Testis (tissue), 3 donors: Measurements from ENCODE around the gene PFKFB3. TPM values are rescaled to one million over a fixed set of nuclear protein-coding genes. Genes with fewer than 3 reads are reported as not detected.

Source experiments
- DNase-seq: peaks from one replicate; pipeline ENCODE4 v3.0.0-alpha.2; 2019
- H3K27ac ChIP-seq, 2 donors: fragments of 200-600 bp; sonication (generic); one replicate each; pipeline ENCODE4 v1.5.1; 2019
- H3K27me3 ChIP-seq: fragments of 200-600 bp; sonication (generic); one replicate; pipeline ENCODE4 v1.5.1; 2019
- H3K36me3 ChIP-seq: fragments of 200-600 bp; sonication (generic); one replicate; pipeline ENCODE4 v1.5.1; 2017; ENCODE audit warnings: low read depth; ENCODE audit errors: missing control alignments
- H3K4me1 ChIP-seq: fragments of 200-600 bp; sonication (generic); one replicate; pipeline ENCODE4 v1.5.1; 2019
- H3K4me3 ChIP-seq, 2 donors: fragments of 200-600 bp; sonication (generic); one replicate each; pipeline ENCODE4 v1.5.1; 2017 to 2019
- H3K9me3 ChIP-seq: fragments of 200-600 bp; sonication (generic); one replicate; pipeline ENCODE4 v1.5.1; 2017
- POLR2A ChIP-seq: fragments of 450-650 bp; IDR thresholded peaks from one replicate; pipeline ENCODE4 v1.6.1; 2017; ENCODE audit warnings: antibody characterized with exemption, mild to moderate bottlenecking, moderate library complexity
- WGBS, 2 donors: methylation state at CpG; one replicate each; pipeline ENCODE4 v1.1.5; 2018; 5-methylcytosine and 5-hydroxymethylcytosine counted together
- intact Hi-C: fragments of 100-400 bp; cut with DNase I; formaldehyde crosslinking; loops from one replicate; pipeline ENCODE4 v1.15.1; 2023; ENCODE audit warnings: low total_unique reads
- polyA plus RNA-seq: library from polyadenylated mRNA; stranded (reverse); fragments of 350-450 nt; fragmentation: Illumina TruSeq; extraction: RNeasy Lipid Tissue Mini Kit (QIAGEN cat#74804); gene quantifications from one replicate; pipeline ENCODE4 v1.2.3, GENCODE V29; 2014; ENCODE audit warnings: low read depth, low replicate concordance; ENCODE audit not compliant: insufficient read depth
- total RNA-seq, 2 donors: library from RNA; depleted of rRNA; stranded (reverse); fragments of >200 nt; gene quantifications; one replicate each; pipeline ENCODE4 v1.2.3, GENCODE V29; 2016
- TF ChIP-seq, protein P1 (sequence below), 3 experiments: fragments of 450-650 bp in 2 of 3; fragments of 200-600 bp in 1 of 3; sonication (generic) in 1 of 3; IDR thresholded peaks; one replicate each; pipeline ENCODE4 v1.5.1; 2016 to 2019; ENCODE audit warnings: antibody characterized with exemption in 3 of 3, mild to moderate bottlenecking in 2 of 3, moderate library complexity in 1 of 3

PFKFB3 gene
- total and polyA plus RNA-seq, 3 donors from 2014 or later: 31.7 to 65.3 (median 53.9) TPM

DNA sequence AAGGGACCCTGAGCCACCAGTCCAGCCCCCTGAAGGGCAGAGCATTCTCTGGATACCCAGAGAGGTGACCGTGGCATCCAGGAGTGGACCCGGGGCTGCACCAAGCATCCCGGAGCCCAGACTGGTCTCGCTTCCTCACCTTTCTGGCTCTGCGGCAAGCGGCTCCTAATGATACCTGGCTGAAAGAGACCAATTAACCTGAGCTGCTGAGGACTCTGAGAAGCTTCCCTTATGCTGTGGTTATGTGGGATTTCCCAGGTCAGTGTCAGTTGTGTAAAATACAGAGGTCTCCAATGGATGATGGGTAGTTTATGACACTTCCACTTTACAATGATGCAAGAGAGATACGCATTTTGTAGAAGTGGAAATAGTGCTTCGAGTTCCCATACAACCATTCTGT is 51.5 kb downstream of the PFKFB3 start:
- H3K36me3 ChIP-seq: no peaks in the 10 kb centered on the region
- DNase-seq: no peak
- H3K4me3 ChIP-seq: no peak overlapping the region
- H3K27ac ChIP-seq: no peak overlapping the region
- H3K27me3 ChIP-seq: no peaks in the 10 kb centered on the region
- intact Hi-C loops: no loop called here
- TF ChIP-seq POLR2A: no peak
- TF ChIP-seq, protein P1, sequence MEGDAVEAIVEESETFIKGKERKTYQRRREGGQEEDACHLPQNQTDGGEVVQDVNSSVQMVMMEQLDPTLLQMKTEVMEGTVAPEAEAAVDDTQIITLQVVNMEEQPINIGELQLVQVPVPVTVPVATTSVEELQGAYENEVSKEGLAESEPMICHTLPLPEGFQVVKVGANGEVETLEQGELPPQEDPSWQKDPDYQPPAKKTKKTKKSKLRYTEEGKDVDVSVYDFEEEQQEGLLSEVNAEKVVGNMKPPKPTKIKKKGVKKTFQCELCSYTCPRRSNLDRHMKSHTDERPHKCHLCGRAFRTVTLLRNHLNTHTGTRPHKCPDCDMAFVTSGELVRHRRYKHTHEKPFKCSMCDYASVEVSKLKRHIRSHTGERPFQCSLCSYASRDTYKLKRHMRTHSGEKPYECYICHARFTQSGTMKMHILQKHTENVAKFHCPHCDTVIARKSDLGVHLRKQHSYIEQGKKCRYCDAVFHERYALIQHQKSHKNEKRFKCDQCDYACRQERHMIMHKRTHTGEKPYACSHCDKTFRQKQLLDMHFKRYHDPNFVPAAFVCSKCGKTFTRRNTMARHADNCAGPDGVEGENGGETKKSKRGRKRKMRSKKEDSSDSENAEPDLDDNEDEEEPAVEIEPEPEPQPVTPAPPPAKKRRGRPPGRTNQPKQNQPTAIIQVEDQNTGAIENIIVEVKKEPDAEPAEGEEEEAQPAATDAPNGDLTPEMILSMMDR (IDR thresholded peaks at IDR 0.05): no peak
- H3K4me1 ChIP-seq: no peaks in the 10 kb centered on the region
- WGBS, 2 donors: 89 to 92% methylated on average over 8 of the region's 8 CpGs
- no peaks in the 10 kb centered on the region for H3K9me3 ChIP-seq

DNA sequence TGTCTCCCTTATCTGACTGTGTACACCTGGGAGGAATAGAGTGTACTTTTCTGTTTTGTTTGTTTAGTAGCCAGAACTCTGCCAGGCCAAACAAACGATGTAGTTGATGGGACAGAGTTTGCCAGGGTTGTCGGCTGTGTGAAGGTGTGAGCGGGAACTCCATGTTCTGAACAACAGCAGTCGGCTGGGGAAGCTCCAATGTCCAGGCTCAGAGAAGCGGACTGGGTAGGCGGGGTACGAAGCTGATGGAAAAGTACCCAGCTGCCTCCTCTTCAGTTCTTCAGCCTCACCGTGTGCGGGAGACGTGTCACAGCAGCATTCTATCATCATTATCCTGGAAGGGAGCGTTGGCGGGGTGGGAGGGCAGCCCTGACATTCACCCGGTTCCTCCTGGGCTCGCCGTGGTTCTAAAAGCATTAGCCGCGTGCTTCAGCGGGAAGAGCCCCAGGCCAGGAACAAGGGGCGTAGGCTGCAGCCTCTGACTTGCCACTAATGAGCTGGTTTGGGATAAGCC is 52.9 kb downstream of the PFKFB3 start:
- no peaks in the 10 kb centered on the region for H3K27me3 ChIP-seq
- no peaks in the 10 kb centered on the region for H3K9me3 ChIP-seq
- peak; percentile 34 for DNase-seq
- H3K4me3 ChIP-seq: no peak overlapping the region
- 61 to 67% methylated on average over 12 to 19 of the region's 19 CpGs for WGBS, 2 donors
- TF ChIP-seq, protein P1 (IDR thresholded peaks at IDR 0.05): no peak
- TF ChIP-seq POLR2A: no peak
- H3K27ac ChIP-seq: peak overlapping the region in 1 of 2 donors; percentile 46
- H3K4me1 ChIP-seq: no peaks in the 10 kb centered on the region
- H3K36me3 ChIP-seq: no peaks in the 10 kb centered on the region
- intact Hi-C loops: no loop called here

DNA sequence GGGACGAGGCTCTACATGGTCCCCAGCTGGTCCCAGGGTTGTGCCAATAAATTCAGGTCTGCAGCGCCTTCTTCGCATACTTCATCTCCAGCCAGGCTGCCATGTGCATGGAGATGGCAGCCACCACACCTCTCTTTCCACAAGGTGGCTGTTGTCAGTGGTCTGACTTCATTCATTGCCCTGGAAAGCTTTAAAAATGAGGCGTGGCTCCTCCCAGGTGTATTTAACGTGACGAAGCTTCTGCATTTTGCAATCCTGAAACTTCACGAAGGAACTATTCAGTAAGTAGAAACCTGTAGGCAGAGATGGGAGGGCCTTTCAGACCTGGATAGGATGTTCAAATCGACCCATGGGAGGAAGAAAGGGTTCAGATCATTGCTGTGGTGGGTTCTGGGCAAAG is 53.7 kb downstream of the PFKFB3 start:
- Histone ChIP-seq H3K27ac (no peak overlapping the region), H3K4me3 (no peak overlapping the region), H3K4me1 (no peaks in the 10 kb centered on the region), H3K36me3 (no peaks in the 10 kb centered on the region), H3K9me3 (no peaks in the 10 kb centered on the region), H3K27me3 (no peaks in the 10 kb centered on the region)
- no peak for DNase-seq
- 95 to 98% methylated on average over 8 of the region's 8 CpGs for WGBS, 2 donors
- intact Hi-C loops: no loop called here
- TF ChIP-seq, protein P1 (IDR thresholded peaks at IDR 0.05): no peak
- TF ChIP-seq POLR2A: no peak

DNA sequence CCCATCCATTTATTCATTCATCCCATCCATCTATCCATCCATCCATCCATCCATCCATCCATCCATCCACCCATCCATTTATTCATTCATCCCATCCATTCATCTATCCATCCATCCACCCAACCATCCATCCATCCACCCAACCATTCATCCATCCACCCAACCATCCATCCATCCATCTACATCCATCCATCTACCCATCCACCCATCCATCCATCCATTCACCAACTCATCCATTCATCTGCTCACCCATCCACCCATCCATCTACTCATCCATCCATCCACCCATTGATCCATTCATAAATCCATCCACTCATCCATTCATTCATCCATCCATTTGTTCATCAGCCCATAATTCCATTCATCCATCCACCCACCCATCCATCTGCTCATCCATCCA is 56.4 kb downstream of the PFKFB3 start:
- intact Hi-C loops: no loop called here
- no peak overlapping the region for H3K4me3 ChIP-seq
- TF ChIP-seq, protein P1 (IDR thresholded peaks at IDR 0.05): no peak
- no peak for TF ChIP-seq POLR2A
- H3K27ac ChIP-seq: no peak overlapping the region
- no peaks in the 10 kb centered on the region for H3K36me3 ChIP-seq
- no peaks in the 10 kb centered on the region for H3K4me1 ChIP-seq
- H3K9me3 ChIP-seq: no peaks in the 10 kb centered on the region
- no peaks in the 10 kb centered on the region for H3K27me3 ChIP-seq
- DNase-seq: no peak

DNA sequence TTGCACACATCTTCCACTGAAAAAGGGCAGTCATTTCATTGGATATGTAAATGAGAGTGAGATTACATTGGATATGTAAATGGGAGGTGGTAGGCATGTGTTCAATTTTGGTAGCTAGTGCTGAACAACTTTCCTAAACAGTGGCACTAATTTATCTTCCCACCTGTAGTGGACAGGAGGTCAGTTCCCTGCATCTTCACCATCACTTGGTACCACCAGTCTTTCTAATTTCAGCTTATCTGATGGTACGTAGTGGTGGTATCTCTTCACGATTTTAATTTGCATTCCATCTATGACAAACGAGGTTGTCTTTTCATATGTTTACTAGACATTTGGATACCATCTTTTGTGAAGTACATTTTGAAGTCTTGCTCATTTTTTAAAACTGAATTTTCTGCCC is 58.1 kb downstream of the PFKFB3 start:
- no peaks in the 10 kb centered on the region for H3K36me3 ChIP-seq
- no peak overlapping the region for H3K27ac ChIP-seq
- no peak overlapping the region for H3K4me3 ChIP-seq
- no peak for TF ChIP-seq POLR2A
- TF ChIP-seq, protein P1 (IDR thresholded peaks at IDR 0.05): no peak
- no peak for DNase-seq
- no peaks in the 10 kb centered on the region for H3K4me1 ChIP-seq
- no peaks in the 10 kb centered on the region for H3K9me3 ChIP-seq
- WGBS, 2 donors: 90 to 91% methylated on average over 3 of the region's 3 CpGs
- H3K27me3 ChIP-seq: no peaks in the 10 kb centered on the region
- intact Hi-C loops: no loop called here
